RPMI7951 (cell line): ENCODE results near the gene AATF. TPM values are rescaled to one million over a fixed set of nuclear protein-coding genes. Genes with fewer than 3 reads are reported as not detected.

Experiments used
- DNase-seq: peaks from one replicate; pipeline ENCODE4 v3.0.0-alpha.2; 2012; ENCODE audit warnings: low read depth
- total RNA-seq: library from RNA; depleted of rRNA; stranded (reverse); fragments of >200 nt; shearing (Covaris generic); gene quantifications from 2 replicates; pipeline ENCODE4 v1.2.3, GENCODE V29; 2014

The AATF gene
- total RNA-seq, 1 experiment from 2014 or later: 27.0 TPM

DNA sequence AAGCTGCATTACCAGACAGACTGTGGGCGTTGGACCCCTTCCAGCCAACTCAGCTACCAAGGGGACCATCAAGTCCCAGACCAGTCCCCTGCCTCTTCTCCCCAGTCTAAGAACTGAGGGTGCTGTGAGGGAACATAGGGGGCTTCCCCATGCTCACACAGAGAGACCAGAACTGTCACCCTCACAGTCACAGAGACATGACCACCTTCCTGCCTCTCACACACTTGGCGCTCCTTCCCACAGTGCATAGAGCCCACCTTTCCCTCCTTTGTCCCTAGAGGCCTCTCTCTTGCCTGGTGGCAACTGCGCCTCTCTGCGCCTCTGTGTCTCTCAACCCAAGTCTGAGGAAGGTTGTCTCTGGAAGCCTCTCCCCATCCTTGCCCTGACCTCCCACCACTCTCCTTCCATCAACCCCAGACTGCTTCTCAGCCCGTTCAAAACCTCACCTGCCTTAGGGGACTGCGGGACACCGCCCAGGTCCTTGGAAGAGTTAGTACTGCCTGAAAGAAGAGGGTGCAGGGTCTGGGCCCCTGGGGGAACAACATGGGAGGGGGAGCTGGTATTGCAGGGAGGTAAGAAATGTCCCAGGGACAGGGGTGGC is 17.6 kb upstream of the AATF start:
- DNase-seq: no peak

DNA sequence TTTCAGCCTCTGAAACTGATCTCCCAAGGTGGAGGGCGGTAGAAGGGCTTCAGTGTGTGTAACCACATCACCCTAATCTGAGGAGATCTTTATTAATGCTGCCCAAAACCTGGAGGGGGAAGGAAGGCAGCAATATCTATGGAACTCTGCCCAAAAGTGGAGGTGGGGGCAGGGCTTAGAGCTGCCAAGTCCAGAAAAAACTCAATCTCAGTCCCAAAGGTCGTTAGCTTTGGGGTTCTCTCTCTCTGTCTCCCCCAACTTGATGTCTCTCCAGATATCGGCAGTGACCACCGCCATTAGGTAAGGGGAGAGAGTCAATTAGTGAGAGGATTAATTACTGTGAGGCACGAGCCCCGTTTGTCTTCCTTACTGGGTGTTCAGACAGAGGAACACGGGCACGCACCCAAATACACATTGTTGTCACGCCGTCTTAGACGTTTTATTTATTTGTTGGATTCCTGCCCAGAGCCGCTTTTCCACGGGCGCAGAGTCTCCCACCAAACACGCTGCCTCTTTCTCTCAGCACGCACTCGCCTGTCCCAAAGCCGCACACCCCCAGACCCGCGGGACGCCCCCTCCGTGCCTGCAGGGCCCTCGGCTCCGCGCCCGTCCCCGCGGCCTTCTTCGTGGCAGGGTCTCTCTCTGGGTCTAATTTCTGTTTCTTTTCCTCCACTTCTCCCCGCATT is 16.9 kb upstream of the AATF start:
- no peak for DNase-seq

DNA sequence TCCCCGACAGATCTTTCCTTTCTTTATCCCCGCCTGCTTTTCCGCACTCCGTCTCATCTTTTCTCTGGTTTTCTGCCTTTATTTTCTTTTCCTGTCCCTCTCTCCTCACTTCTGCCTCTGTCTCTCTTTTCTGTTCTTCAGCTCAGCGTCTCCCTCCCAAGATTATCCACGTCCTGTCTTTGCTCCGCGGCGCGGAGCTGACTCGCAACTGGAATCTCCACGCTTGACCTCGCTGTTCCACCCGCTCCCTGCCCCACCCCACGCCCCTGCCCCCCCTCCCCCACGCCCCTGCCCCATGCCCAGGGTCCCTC is 16.4 kb upstream of the AATF start:
- no peak for DNase-seq

DNA sequence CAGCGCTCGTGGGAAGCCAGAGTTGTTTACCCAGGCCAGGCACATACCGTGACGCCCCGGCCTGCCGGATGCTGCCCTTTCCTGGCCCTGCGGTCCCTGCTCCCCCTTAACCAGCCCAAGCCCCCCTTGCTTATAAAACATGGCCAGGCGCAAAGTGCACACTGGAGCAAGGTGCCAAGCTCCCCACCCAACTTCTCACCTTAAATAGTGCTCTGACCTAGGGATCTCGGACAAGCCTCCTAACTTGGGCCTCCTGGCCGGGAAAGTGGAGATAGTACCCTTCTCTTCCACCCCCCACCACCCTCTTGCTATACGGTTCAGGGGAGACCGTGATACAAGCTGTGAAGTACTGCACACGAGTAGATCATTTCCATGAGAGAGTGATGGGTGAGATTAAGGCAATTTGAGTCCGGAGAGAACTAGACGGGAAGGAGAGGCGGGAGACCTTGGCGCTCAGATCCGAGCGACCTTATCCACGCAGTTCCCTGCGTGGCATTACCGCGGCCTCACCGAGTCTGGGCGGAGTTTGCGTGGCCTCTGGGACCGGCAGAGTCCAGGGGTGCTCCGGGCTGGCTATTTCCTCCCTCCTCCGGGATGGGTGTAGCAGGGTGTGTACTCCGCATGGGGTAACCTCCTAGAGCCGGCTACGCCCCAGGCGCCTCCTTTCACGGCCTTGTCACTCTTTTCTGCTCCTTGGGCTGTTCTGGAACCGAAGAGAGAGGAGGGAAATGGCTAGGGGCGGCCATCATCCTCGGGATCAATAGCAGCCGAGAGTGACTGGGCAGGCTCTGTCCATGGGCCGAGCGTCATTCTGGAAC is 15.9 kb upstream of the AATF start:
- DNase-seq: no peak

DNA sequence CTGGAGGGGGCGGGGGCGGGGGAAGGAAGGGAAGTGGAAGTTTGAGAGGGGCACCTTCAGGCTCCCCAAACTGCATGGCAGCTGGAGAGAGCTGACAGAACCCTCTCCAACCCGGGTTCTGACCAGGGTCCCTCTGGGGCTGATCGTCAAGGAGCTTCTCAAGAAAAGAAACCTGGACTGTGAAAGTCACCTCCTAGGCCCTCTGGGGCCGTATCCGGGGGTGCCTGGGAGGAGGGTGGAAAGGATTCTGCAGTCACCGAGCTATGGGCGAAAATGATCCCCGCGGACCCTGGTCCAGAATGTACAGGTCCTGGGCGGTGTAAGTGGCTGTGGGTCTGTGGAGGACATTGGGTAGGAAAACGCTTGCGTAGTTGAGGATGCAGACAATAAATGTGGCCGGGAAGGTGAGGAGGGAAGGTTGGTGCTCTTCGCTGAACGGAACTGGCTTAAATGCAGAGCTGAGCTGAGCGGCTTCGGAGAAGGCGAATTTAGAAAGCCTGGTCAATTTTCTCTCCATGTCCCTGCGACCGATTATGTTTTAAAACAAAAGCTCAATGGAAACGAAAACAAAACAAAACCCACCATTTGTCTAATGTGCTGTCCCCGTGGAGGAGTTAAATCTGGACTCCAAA is 15.1 kb upstream of the AATF start:
- no peak for DNase-seq

DNA sequence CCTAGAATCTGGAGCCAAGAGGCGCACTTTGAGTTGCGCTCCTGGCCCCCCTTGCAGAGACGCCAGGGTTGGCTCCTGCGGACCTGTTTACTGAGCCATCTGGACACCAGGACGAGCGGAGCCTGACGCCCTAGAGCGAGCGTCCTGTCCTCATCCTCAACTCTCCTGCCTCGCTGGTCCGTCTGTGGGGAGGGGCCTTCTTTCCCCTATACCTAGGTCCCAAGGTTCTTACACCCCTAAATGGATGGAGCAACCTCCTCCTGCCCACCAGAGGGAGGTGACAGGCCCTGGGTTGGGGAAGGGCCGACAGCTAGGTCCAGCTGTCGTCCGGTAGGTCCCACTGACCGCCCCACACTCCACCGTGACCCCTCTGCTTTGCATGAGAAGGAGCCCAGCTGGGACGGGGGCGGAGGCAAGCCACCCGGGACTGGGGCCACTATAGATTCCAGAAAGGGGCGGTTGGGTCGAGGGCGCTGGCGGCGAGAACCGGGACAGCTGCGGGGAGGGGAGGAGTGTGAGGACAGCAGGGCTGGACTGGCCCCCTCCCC is 14.5 kb upstream of the AATF start:
- no peak for DNase-seq

DNA sequence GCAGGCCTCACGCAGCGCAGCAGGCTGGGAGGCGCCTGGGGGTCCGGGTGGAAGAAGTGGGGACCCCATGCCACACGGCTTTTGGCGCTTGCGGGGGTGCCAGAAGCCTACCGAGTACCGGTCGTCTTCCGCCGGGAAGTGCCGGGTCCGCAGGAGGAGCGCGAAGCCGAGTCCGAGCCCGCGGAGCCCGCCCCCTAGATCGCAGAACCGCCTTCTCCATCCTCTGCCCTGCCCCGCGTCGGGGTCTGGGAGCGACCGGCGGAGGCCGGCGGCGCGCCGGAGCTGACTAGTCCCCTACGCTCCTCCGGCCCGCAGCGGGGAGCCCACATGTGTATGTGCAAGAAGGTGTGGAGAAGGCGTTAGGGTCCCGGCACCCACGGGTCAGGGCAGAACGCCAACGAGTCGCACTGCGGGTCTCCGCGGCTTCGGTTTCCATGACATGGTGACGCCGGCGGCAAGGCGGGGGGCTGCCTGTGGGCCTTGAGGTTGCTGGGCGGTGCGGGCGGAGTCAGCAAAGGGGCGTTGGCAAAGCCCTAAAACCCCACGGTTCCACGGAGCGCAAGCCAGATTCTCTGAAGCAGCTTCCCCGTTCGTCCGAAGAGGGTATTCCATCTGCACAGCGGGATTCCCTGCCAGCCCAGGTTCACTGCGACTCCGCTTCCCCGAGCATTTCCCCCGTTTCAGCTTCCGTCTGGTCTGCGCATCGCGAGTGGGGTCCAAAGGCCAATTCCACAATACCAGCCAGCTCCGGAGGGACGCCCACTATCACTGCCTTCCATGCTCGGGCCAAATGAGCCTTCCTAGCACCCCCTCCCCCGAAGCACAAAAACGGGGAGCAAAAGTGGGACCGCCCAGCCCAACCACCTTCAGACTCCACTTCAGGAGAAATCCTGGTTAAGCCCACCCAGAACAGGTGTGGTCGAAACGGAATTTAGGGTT is 13.8 kb upstream of the AATF start:
- no peak for DNase-seq

DNA sequence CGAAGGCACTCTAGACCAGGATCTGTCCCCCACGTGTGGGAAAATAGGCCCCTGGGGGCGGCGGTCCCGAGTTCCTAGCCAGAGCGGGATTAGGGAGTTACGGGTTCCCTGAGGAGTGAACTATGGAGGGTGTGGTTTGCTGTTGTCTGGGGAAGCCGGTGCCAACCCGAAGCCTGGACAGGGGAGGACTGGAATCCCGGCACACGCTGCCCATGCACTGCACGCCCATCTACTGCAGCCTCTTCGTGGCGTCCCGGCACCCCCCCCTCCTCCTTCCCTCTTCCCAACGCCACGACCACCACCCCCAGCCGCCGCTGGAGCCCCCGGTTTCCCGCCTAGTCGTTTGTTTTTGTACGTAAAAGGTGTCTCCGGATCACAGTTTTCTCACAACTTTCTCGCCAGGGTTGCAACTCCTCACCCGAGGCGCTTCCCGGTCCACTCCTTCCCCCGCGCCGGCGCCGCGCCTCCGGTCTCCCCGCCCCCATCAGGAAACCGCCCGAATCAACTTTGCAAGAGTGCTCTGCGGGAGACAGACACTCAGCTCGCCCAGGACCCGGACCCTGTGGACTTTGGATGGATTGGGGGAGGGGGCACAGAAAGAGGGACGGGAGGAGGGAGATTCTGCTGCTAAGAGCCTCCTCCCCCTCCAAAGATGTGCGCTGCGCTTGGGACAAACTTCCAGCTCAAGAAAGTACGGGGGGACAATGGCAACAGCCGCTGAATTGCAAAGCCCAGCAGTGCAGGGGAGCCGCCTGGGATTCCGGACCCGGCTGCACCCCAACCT is 12.9 kb upstream of the AATF start:
- DNase-seq: no peak

DNA sequence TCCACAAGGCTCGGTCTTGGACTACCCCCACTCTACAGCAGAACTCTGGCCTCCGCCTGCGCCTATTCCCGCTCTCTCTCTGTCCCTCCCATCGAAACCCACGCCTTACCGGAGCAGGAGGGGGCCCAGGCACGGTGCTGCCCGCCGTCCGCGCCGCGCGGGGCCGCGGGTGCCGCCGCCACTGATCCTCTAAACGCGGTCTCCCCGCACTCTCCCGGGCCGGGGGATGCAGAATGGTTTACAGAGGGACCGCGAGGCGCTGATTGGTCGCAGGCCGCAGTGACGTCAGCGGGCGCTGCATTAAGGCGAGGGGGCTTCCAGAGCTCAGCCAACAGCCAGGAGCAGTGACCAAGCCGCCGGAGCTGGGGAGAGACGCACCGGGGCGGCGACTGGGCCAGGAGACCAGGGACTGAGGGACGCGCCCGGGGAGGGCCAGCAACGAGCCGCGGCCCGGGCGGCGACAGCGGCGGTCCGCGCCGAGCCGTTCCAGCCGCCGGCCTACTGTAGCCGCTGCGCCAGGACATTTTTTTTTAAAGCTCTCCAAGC is 12.2 kb upstream of the AATF start:
- DNase-seq: no peak

DNA sequence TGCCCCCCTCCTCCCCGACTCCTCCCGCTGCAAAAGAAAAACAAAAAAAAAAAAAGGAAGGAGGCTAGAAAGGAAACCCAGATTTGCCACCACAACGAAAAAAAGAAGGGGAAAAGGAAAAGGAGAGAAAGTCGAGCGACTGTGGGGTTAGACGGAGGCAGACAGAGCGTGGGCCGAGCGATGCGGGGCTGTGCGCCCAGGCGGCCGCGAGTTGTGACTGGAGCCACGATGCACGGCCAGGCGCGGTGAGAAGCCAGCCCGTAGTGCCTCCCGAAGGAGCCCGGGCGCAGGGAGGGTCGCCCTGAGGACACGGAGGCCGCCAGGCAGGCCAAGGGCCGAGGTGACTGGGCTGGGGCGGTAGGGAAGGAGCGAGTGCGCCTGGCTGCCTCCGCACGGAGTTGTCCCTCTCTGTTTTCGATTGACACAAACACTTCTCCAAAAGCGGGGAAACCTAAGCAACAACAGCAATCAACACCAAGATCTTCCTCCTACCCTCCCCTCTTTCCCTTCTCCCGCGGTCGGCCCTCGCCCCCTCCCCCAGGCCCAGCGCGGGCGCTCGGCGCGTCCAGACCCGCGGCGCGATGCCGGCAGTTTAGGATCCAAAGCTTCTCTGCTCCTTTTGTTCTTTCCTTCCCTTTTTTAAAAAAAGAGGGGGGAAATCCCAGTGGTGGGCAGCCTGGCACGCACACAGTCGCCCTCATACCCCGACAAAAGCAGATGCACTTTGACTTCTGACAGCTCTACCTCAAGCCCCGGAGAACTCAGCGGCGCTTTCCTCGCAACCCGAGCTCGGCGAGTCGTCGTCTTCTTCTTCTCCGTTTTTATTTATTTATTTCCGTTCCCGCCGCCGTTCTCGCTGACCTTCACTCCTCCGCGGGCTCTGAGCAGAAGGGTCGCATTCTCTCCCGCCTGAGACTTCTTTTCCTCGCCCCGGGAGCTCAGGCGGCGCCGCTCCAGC is 11.5 kb upstream of the AATF start, which contains the start of gene LHX1:
TSS of gene LHX1 (plus strand) at position 475 of the 958 bp plus-strand sequence. CDS start 723 bp downstream, outside the sequence.
- DNase-seq: no peak

DNA sequence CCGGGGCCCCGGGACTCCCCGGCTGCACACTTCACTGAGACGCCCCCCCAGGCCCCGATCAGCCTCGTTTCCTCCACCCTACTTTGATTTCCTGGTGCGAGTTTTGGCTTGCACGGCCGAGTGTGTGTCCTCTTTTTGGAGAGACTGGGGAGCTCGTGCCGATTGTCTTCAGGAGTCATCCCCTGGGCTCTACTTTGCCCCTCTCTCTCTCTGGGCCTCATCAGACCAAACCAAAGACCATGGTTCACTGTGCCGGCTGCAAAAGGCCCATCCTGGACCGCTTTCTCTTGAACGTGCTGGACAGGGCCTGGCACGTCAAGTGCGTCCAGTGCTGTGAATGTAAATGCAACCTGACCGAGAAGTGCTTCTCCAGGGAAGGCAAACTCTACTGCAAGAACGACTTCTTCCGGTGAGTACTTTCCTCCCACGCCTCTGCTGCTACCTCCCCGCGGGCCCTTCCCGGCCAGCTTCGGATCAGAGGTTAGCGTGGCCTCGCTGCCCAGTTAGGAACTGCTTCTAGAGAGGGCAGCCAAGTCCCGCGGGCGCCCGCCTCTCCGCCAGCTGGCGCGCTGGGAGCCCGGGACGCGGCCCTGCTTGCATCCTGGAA is 10.7 kb upstream of the AATF start:
- DNase-seq: peak; percentile 41

DNA sequence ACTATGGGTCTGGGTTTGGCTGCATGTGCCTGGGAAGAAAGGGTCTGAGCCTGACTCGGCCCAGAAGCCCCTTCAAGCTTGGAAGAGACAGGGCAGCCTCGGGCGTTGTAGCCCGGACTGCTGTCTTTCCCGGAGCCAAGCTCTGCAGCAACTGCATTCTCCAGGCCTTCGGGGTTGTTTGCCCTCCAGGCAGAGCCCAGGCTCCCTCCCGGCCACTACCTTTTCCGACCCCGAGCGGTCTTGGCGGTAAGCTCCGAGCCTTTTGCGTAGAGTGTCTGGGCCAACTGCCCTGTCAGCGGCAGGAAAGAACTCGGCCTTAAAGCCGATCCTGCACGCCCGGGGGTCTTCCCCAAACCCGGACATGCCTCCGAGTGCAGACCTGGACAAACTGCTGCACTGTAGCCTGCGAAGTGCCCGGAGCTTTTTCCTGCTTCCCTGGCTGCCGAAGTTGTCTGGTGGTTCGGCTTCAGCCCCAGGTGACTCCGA is 10.1 kb upstream of the AATF start:
- no peak for DNase-seq

DNA sequence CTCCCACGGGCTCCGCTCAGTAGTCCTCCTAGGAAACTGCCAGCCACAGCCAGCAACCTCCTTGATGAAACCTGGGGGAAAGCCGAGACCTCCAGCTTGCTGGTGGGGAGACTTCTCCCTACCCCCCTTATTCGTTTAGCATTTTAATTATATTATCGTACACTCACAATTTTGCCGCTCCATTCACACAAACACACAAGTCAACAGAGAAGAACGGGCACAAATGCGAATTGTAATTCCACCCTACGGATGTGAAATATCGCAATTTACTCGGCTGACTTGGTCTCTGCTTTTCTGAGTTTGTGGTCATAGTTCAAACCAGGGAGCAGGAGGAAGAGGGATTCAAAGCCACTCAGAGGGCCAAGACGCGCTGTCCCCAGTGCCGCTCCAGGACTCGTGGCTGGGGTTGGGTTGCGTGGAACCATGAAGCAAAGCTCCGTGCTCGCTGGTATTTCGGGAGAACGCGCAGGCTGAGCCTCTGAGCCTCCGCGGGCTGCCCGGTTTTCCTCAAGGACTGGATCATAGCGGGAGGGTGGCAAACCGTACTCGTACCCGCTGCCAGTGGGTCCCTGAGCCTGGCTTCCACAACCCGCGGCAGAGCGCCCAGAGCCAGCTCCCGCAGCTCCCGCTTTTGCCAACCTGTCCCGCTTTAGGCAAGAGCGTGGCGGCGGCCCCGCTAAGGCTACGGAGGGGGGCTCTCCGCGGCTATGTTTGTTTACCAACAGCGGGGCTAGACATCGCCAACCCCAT is 9.5 kb upstream of the AATF start:
- DNase-seq: no peak

DNA sequence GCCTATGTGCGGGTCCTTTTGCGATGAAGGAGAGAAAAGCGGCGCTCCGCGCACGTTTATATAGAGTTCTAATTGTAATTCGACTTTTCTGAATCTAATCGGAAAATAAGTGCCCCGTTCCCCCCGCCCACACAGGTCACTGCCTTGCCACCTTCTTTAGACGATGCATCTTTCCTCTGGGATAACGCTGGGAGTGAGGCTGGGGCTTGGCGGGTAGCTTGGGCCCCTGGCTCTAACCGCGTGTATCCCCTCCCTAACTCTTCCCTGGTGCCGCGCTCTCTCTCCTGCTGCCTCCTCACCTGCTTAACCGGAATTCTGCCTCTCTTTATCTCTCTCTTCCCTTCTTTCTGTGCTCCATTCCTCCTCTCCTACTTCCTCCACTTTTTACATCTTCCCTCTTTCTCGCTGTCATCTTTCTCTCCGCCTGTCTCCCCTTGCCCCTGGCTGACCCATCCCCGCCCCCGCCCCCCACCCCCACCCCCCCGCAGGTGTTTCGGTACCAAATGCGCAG is 8.9 kb upstream of the AATF start:
- no peak for DNase-seq

DNA sequence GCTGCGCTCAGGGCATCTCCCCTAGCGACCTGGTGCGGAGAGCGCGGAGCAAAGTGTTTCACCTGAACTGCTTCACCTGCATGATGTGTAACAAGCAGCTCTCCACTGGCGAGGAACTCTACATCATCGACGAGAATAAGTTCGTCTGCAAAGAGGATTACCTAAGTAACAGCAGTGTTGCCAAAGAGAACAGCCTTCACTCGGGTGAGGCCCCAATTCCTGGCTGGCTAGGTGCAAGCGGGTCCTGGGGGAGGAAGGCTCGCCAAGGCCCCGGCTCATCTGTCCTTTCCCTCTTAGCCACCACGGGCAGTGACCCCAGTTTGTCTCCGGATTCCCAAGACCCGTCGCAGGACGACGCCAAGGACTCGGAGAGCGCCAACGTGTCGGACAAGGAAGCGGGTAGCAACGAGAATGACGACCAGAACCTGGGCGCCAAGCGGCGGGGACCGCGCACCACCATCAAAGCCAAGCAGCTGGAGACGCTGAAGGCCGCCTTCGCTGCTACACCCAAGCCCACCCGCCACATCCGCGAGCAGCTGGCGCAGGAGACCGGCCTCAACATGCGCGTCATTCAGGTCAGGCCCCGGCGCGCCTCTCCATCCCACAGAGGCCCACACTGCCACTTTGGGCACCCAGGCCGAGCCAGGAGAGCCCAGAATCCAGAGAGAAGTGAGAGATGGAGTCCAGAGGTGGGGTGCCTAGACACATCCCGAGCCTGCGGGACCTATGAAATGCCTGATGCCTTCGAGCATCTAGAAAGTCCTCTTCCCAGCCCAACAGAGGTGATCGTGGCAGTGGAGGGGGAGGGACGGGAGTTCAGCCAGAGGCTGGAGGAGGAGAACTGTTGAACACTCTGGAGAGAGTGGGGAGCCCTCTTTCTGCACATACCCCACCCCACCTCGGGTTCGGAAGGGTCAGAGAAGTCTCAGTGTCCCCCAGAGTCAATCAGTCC is 8.2 kb upstream of the AATF start:
- no peak for DNase-seq
